Activated T-cell treated with anti-CD3 and anti-CD28 coated beads, Interleukin-2, amount 50 U/mL, for 24 hours (primary cell): Measurements from ENCODE around the gene NSFL1C.

Experiments
- DNase-seq: peaks from one replicate; pipeline ENCODE4 v3.0.0-alpha.2; 2020
- H3K27ac Mint-ChIP-seq: 2 replicates; pipeline ENCODE4 v1.8.0; 2020; ENCODE audit warnings: mild to moderate bottlenecking, mixed read lengths
- H3K27me3 Mint-ChIP-seq: 2 replicates; pipeline ENCODE4 v1.8.0; 2020; ENCODE audit warnings: mixed read lengths
- H3K36me3 Mint-ChIP-seq: 2 replicates; pipeline ENCODE4 v1.8.0; 2020; ENCODE audit warnings: low read depth, mixed read lengths
- H3K4me1 Mint-ChIP-seq: 2 replicates; pipeline ENCODE4 v1.8.0; 2020; ENCODE audit warnings: low read depth, mixed read lengths
- H3K4me3 Mint-ChIP-seq: 2 replicates; pipeline ENCODE4 v1.8.0; 2020; ENCODE audit warnings: mild to moderate bottlenecking, moderate library complexity, mixed read lengths
- H3K9me3 Mint-ChIP-seq: 2 replicates; pipeline ENCODE4 v1.8.0; 2020; ENCODE audit warnings: mixed read lengths

The NSFL1C gene

DNA sequence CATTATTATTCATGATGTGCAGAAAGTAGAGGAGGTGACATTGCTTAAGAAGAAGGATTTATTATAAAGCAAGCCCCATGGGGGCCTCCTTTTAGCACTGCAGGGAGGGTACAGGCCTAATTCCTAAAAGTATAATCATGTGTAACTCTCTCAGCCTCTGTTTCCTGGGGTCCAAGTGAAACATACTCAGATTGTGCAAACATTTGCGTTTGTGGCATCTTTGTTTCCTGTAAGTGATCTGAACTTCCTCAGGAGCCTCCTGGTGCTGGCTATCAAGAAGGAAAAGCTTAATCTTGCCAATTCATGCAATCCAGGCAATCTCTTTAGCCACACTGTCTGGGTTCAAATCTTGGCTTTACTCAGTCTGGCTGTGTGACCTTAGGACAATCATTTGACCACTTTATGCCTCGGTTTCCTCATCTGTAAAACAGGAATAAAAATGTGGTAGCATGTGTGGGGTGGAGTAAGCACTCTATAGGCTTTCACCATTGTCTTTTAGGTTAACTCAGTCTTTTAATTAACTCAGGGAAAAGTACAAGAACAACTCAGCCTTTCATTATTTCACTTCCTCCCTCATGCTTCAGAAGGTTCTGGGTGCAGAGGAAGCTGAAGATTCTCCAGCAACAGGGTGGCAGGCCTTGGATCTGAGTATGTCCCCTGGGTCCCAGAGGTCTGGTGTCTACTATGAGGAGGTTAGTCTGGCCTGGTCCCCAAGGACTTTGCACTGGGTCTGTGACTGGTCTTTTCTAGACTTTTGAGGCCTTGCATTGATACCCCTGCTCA is 25.4 kb upstream of the NSFL1C start:
- H3K9me3 Mint-ChIP-seq, result peaks cover 2% of the 10 kb centered on the region
- no peaks in the 10 kb centered on the region for H3K36me3 Mint-ChIP-seq
- H3K4me3 Mint-ChIP-seq, result no peak overlapping the region
- no peak for DNase-seq
- peaks cover 5% of the 10 kb centered on the region for H3K4me1 Mint-ChIP-seq
- peaks cover 40% of the 10 kb centered on the region for H3K27me3 Mint-ChIP-seq
- H3K27ac Mint-ChIP-seq, result no peak overlapping the region

DNA sequence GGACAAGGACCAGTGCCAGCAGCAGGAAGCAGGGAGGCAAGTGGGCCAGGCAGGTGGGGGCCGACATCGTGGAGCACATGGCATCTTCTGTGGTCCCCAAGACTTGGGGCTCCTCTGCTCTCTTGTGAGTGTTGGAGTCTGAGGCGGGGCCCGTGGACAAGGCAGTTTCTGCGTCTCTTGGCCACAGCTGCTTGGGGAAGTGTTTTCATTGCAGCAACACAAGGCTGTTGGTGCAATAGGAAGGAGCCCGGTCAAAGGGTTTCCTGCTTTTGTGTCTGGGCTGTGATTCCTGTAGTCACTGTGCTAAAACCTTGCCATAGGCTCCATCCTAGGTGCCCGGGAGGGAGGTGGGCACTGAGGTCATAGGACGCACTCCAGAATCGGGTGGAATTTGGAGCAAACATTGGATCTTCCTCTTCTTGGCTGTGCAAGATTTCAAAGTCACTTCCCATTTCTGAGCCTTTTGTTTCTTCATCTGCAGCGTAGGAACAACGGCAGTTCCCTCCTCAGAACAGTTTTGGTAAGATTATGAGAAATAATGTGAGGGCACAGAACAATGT is 24.7 kb upstream of the NSFL1C start, which contains the start of gene SIRPB2:
TSS of gene SIRPB2 (minus strand) at position 140 of the 560 bp plus-strand sequence. CDS start at position 79, 61 bp downstream.
- Mint-ChIP-seq H3K27me3 (peaks cover 42% of the 10 kb centered on the region), H3K9me3 (peaks cover 2% of the 10 kb centered on the region), H3K27ac (no peak within 1 kb of the TSS), H3K36me3 (no peaks in the 10 kb centered on the region), H3K4me1 (peaks cover 5% of the 10 kb centered on the region), H3K4me3 (no peak within 1 kb of the TSS)
- DNase-seq, result no peak

- H3K27me3 Mint-ChIP-seq, result peaks cover 38% of the 10 kb centered on the region
- no peak overlapping the region for H3K4me3 Mint-ChIP-seq
- H3K4me1 Mint-ChIP-seq, result peaks cover 5% of the 10 kb centered on the region
- H3K36me3 Mint-ChIP-seq, result no peaks in the 10 kb centered on the region
- DNase-seq, result no peak
- peaks cover 2% of the 10 kb centered on the region for H3K9me3 Mint-ChIP-seq
- no peak overlapping the region for H3K27ac Mint-ChIP-seq
These were observed 24.1 kb upstream of the NSFL1C start for GRCh38 chr20:1490643-1491195.

- H3K27me3 Mint-ChIP-seq, result peaks cover 31% of the 10 kb centered on the region
- H3K4me1 Mint-ChIP-seq, result peaks cover 5% of the 10 kb centered on the region
- no peak overlapping the region for H3K27ac Mint-ChIP-seq
These were observed 23.3 kb upstream of the NSFL1C start for GRCh38 chr20:1489764-1490436.

DNA sequence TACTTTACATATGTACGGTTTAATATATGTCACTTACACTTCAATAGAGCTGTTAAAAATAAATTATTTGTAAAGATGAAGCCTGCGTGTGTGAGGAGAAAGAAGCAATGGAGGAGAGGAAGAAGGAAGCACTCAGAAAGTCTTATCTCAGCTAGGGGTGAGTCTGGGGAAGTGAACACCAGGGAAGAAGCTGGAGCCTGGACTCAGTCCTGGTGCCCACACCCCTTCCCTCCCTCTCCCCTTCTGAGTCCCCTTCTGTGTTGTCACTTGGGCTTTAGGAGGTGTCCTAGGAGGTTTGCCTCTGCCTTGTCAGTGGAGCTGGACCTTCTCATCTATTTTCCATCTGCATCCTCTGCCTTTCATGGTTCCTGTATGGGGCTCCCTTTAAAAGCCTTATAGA is 22.7 kb upstream of the NSFL1C start:
- no peak overlapping the region for H3K4me3 Mint-ChIP-seq
- H3K4me1 Mint-ChIP-seq, result peaks cover 6% of the 10 kb centered on the region
- no peak overlapping the region for H3K27ac Mint-ChIP-seq
- peaks cover 2% of the 10 kb centered on the region for H3K9me3 Mint-ChIP-seq
- peaks cover 30% of the 10 kb centered on the region for H3K27me3 Mint-ChIP-seq
- no peak for DNase-seq
- no peaks in the 10 kb centered on the region for H3K36me3 Mint-ChIP-seq

More at GRCh38 chr20:1489764-1490436, 23.3 kb upstream of the NSFL1C start:
- Mint-ChIP-seq H3K36me3 (no peaks in the 10 kb centered on the region), H3K4me3 (no peak overlapping the region), H3K9me3 (peaks cover 2% of the 10 kb centered on the region)
- DNase-seq, result no peak

DNA sequence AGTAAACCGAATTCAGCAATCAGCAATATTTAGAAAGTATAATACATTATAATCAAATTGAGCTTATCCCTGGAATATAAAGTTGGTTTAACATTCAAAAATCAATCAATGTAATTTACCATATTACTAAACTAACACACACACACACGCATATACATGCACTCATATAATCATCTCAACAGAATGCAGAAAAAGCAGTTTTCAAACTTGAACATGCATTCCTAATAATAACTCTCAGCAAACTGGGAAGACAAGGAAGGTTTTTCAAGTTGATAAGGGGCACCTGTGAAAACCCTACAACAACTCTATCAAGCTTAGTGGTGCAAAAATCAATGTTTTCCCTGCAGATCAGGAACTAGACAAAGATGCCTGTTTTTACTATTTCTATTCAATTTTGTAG is 19.9 kb upstream of the NSFL1C start:
- no peak for DNase-seq
- H3K27ac Mint-ChIP-seq, result no peak overlapping the region
- H3K36me3 Mint-ChIP-seq, result no peaks in the 10 kb centered on the region
- H3K4me3 Mint-ChIP-seq, result no peak overlapping the region
- peaks cover 46% of the 10 kb centered on the region for H3K27me3 Mint-ChIP-seq
- H3K9me3 Mint-ChIP-seq, result no peaks in the 10 kb centered on the region
- peaks cover 4% of the 10 kb centered on the region for H3K4me1 Mint-ChIP-seq

DNA sequence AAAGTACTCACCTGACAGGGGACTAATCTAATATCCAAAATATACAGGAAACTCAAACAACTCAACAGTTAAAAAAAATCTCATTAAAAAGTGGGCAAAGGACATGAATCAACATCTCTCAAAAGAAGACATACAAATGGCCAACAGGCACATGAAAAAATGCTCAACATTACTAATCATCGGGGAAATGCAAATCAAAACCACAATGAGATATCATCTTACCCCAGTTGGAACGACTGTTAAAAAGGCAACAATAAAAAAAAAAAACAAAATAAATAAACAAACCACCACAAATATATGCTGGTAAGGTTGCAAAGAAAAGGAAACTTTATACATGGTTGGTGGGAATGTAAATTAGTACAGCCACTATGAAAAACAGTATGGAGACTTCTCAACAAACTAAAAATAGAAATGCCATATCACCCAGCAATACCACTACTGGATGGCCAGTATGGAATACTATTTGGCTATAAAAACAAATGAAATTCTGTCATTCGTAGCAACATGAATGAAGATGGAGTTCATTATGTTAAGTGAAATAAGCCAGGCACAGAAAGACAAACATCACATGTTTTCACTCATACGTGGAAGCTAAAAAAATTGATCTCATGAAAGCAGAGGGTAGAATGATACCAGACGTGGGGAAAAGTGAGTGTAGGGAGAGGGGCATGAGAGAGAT is 17.9 kb upstream of the NSFL1C start:
- Mint-ChIP-seq H3K9me3 (no peaks in the 10 kb centered on the region), H3K4me1 (peaks cover 2% of the 10 kb centered on the region), H3K4me3 (no peak overlapping the region), H3K27me3 (peaks cover 49% of the 10 kb centered on the region), H3K27ac (no peak overlapping the region), H3K36me3 (no peaks in the 10 kb centered on the region)
- DNase-seq, result no peak

- Mint-ChIP-seq H3K27me3 (peaks cover 35% of the 10 kb centered on the region), H3K36me3 (no peaks in the 10 kb centered on the region), H3K4me1 (peaks cover 2% of the 10 kb centered on the region), H3K27ac (no peak overlapping the region), H3K4me3 (no peak overlapping the region), H3K9me3 (no peaks in the 10 kb centered on the region)
- no peak for DNase-seq
These were observed 13.4 kb upstream of the NSFL1C start for GRCh38 chr20:1479831-1480595.

DNA sequence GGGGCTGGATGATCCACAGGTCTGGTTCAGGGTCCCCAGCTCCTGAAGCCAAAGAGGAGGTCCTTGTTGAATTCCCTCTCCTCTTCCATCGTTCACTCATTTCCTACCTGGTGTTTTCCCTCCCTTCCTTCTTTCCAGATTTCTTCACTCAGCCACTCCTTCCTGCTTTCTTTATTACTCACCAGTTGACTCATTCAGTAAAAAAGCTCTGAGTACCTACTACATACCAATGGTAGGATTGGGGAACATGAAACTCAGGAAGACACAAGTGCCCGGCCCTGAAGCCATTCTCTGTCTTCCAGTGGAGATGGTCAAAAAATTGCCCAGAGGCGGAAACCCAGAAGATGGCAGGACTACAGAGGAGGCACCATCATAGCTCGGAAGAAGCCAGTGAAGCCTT is 11.9 kb upstream of the NSFL1C start:
- no peaks in the 10 kb centered on the region for H3K4me1 Mint-ChIP-seq
- H3K4me3 Mint-ChIP-seq, result no peak overlapping the region
- H3K36me3 Mint-ChIP-seq, result no peaks in the 10 kb centered on the region
- no peak for DNase-seq
- no peaks in the 10 kb centered on the region for H3K9me3 Mint-ChIP-seq
- H3K27me3 Mint-ChIP-seq, result peaks cover 26% of the 10 kb centered on the region
- H3K27ac Mint-ChIP-seq, result no peak overlapping the region

GRCh38 chr20:1477896-1478490 is 11.3 kb upstream of the NSFL1C start:
- DNase-seq, result no peak
- Mint-ChIP-seq H3K4me1 (no peaks in the 10 kb centered on the region), H3K4me3 (no peak overlapping the region), H3K9me3 (no peaks in the 10 kb centered on the region), H3K36me3 (no peaks in the 10 kb centered on the region), H3K27ac (no peak overlapping the region), H3K27me3 (peaks cover 22% of the 10 kb centered on the region)

DNA sequence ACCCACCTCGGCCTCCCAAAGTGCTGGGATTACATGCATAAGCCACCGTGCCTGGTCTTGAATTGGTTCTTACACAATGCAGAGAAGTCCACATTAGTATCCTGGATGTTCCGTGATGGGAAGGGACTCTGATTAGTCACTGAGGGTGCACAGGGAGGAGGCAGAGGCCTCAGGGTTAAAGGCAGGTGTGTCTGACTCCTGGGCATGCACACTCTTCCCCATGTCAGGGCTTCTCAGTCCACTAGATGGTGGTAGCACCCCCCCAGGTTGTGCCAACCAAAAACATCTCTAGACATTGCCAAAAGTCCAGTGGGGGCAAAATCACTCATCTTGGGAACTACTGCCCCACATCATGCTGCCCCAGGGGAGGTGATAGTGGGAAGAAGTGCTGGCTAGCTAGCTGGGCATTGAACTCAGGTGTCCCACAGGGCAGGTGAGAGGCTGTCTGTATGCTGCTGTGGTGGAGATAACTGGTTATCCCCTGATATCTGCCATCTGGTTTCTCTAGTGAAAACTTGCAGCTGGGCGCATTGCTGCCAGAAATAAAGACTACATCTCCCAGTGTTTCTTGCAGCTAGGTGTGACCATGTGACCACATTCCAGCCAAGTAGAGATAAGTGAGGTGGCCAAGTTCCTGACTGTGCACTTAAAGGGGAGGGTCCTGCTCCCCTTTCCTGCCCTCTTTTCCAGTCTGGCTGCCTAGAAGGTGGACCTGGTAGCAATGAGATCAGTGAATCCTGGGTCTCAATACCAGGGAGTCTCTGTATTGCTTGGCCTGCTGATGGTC is 8.4 kb upstream of the NSFL1C start:
- no peak for DNase-seq
- Mint-ChIP-seq H3K36me3 (no peaks in the 10 kb centered on the region), H3K4me3 (no peak overlapping the region), H3K27ac (no peak overlapping the region), H3K9me3 (no peaks in the 10 kb centered on the region), H3K27me3 (peaks cover 5% of the 10 kb centered on the region), H3K4me1 (no peaks in the 10 kb centered on the region)

DNA sequence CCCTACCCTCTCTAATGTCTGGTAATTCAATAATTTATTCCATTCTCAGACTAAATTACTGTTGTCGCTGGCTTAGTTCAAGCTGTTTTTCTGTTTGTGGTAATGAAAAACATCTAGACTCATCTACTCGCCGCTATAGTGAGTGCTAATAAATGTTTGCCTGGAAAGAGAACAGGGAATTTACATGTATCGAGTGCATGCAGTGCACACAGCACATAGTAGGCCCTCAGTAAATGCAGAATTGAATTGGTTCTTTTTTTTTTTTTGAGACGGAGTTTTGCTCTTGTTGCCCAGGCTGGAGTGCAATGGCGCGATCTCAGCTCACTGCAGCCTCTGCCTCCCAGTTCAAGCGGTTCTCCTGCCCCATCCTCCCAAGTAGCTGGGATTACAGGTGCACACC is 7.7 kb upstream of the NSFL1C start:
- H3K27ac Mint-ChIP-seq, result no peak overlapping the region
- peaks cover 3% of the 10 kb centered on the region for H3K27me3 Mint-ChIP-seq
- H3K4me1 Mint-ChIP-seq, result no peaks in the 10 kb centered on the region
- DNase-seq, result no peak
- no peaks in the 10 kb centered on the region for H3K36me3 Mint-ChIP-seq
- no peak overlapping the region for H3K4me3 Mint-ChIP-seq
- no peaks in the 10 kb centered on the region for H3K9me3 Mint-ChIP-seq
